ENCODE measurements around the gene AGPS.

AGPS gene

GRCh38 chr2:177556153-177556552, 163.6 kb downstream of the AGPS start:
- no peak for DNase-seq (ENCODE audit: low spot score)
- no peak overlapping the region for H3K27ac ChIP-seq
- H3K4me3 ChIP-seq, result no peak overlapping the region
- TF ChIP-seq CTCF (IDR thresholded peaks at IDR 0.05), result no peak

- DNase-seq (ENCODE audit: low spot score), result no peak
- TF ChIP-seq CTCF (IDR thresholded peaks at IDR 0.05), result no peak
These were observed 165.2 kb downstream of the AGPS start for GRCh38 chr2:177557794-177558193.

GRCh38 chr2:177559638-177560037, 167.1 kb downstream of the AGPS start:
- Histone ChIP-seq H3K27ac (no peak overlapping the region), H3K4me3 (no peak overlapping the region)
- TF ChIP-seq CTCF (IDR thresholded peaks at IDR 0.05), result no peak
- DNase-seq (ENCODE audit: low spot score), result no peak

More at GRCh38 chr2:177557794-177558193, 165.2 kb downstream of the AGPS start:
- no peak overlapping the region for H3K4me3 ChIP-seq
- H3K27ac ChIP-seq, result no peak overlapping the region

GRCh38 chr2:177568390-177568789, 175.8 kb downstream of the AGPS start:
- TF ChIP-seq CTCF (IDR thresholded peaks at IDR 0.05), result no peak

GRCh38 chr2:177568893-177569292, 176.3 kb downstream of the AGPS start:
- no peak overlapping the region for H3K27ac ChIP-seq
- DNase-seq (ENCODE audit: low spot score), result no peak
- H3K4me3 ChIP-seq, result no peak overlapping the region
- TF ChIP-seq CTCF (IDR thresholded peaks at IDR 0.05), result no peak

More at GRCh38 chr2:177568390-177568789, 175.8 kb downstream of the AGPS start:
- no peak for DNase-seq (ENCODE audit: low spot score)
- no peak overlapping the region for H3K4me3 ChIP-seq
- no peak overlapping the region for H3K27ac ChIP-seq

GRCh38 chr2:177572236-177572671, 179.7 kb downstream of the AGPS start:
- no peak overlapping the region for H3K27ac ChIP-seq
- no peak for TF ChIP-seq CTCF (IDR thresholded peaks at IDR 0.05)
- no peak overlapping the region for H3K4me3 ChIP-seq
- no peak for DNase-seq (ENCODE audit: low spot score)

- TF ChIP-seq CTCF (IDR thresholded peaks at IDR 0.05), result no peak
- DNase-seq (ENCODE audit: low spot score), result no peak
- H3K27ac ChIP-seq, result no peak overlapping the region
These were observed 180.5 kb downstream of the AGPS start for GRCh38 chr2:177573120-177573519.

More at GRCh38 chr2:177573120-177573519, 180.5 kb downstream of the AGPS start:
- H3K4me3 ChIP-seq, result no peak overlapping the region

Measured in coronary artery (tissue), 2 donors.